IPS-20b (cell line): ENCODE measurements around the gene RNF135.

Source experiments
- H3K27ac ChIP-seq: one replicate; pipeline ENCODE4 v1.5.1; 2013; ENCODE audit warnings: low read length
- H3K27me3 ChIP-seq: 2 replicates; pipeline ENCODE4 v1.6.1; 2013; ENCODE audit warnings: mild to moderate bottlenecking, low read length, inconsistent platforms; ENCODE audit not compliant: insufficient read depth
- H3K36me3 ChIP-seq: 2 replicates; pipeline ENCODE4 v1.6.1; 2013; ENCODE audit warnings: low read depth, mild to moderate bottlenecking, inconsistent platforms, low read length, moderate library complexity; ENCODE audit not compliant: insufficient read depth
- H3K4me1 ChIP-seq: 2 replicates; pipeline ENCODE4 v1.6.1; 2013; ENCODE audit warnings: mild to moderate bottlenecking, control low read depth, inconsistent platforms, low read length, moderate library complexity; ENCODE audit not compliant: insufficient read depth
- H3K4me3 ChIP-seq: 2 replicates; pipeline ENCODE4 v1.5.1; 2013; ENCODE audit warnings: mild to moderate bottlenecking, low read length, inconsistent platforms
- H3K9ac ChIP-seq: 2 replicates; pipeline ENCODE4 v1.6.1; 2013; ENCODE audit warnings: low read depth, mild to moderate bottlenecking, inconsistent platforms, low read length, moderate library complexity
- H3K9me3 ChIP-seq: 2 replicates; pipeline ENCODE4 v1.6.1; 2013; ENCODE audit warnings: mild to moderate bottlenecking, low read depth, low read length, inconsistent platforms; ENCODE audit not compliant: insufficient read depth

RNF135 gene

GRCh38 chr17:30990458-30990857 lies 19.6 kb downstream of the RNF135 start:
- no peak overlapping the region for H3K4me3 ChIP-seq
- no peaks in the 10 kb centered on the region for H3K36me3 ChIP-seq

GRCh38 chr17:30992551-30992950 lies 21.7 kb downstream of the RNF135 start:
- no peak overlapping the region for H3K27ac ChIP-seq
- H3K9ac ChIP-seq = no peak overlapping the region
- peaks cover 5% of the 10 kb centered on the region; the same call in 1 of the 2 replicates for H3K36me3 ChIP-seq
- H3K27me3 ChIP-seq = no peaks in the 10 kb centered on the region
- H3K4me3 ChIP-seq = no peak overlapping the region
- H3K4me1 ChIP-seq = no peaks in the 10 kb centered on the region
- no peaks in the 10 kb centered on the region for H3K9me3 ChIP-seq

More at GRCh38 chr17:30990458-30990857, 19.6 kb downstream of the RNF135 start:
- H3K27ac ChIP-seq = no peak overlapping the region
- H3K9ac ChIP-seq = no peak overlapping the region
- H3K4me1 ChIP-seq = no peaks in the 10 kb centered on the region
- no peaks in the 10 kb centered on the region for H3K27me3 ChIP-seq
- H3K9me3 ChIP-seq = no peaks in the 10 kb centered on the region

GRCh38 chr17:30995347-30995746 lies 24.5 kb downstream of the RNF135 start:
- H3K9me3 ChIP-seq = no peaks in the 10 kb centered on the region
- peaks cover 18% of the 10 kb centered on the region for H3K36me3 ChIP-seq
- H3K27me3 ChIP-seq = no peaks in the 10 kb centered on the region
- H3K27ac ChIP-seq = no peak overlapping the region
- no peak overlapping the region for H3K9ac ChIP-seq
- H3K4me3 ChIP-seq = no peak overlapping the region
- no peaks in the 10 kb centered on the region for H3K4me1 ChIP-seq

- H3K9ac ChIP-seq = no peak overlapping the region
- H3K36me3 ChIP-seq = peaks cover 18% of the 10 kb centered on the region
- no peak overlapping the region for H3K4me3 ChIP-seq
- no peak overlapping the region for H3K27ac ChIP-seq
- H3K27me3 ChIP-seq = no peaks in the 10 kb centered on the region
- no peaks in the 10 kb centered on the region for H3K9me3 ChIP-seq
- no peaks in the 10 kb centered on the region for H3K4me1 ChIP-seq
These were observed 25.6 kb downstream of the RNF135 start for GRCh38 chr17:30996486-30996885.

GRCh38 chr17:30997270-30997669 lies 26.4 kb downstream of the RNF135 start:
- H3K36me3 ChIP-seq = peaks cover 18% of the 10 kb centered on the region
- H3K9ac ChIP-seq = no peak overlapping the region
- no peak overlapping the region for H3K4me3 ChIP-seq
- no peak overlapping the region for H3K27ac ChIP-seq
- H3K9me3 ChIP-seq = no peaks in the 10 kb centered on the region
- H3K4me1 ChIP-seq = no peaks in the 10 kb centered on the region
- H3K27me3 ChIP-seq = no peaks in the 10 kb centered on the region

GRCh38 chr17:30997842-30998241 lies 27.0 kb downstream of the RNF135 start:
- Histone ChIP-seq H3K9me3 (no peaks in the 10 kb centered on the region), H3K36me3 (peaks cover 18% of the 10 kb centered on the region), H3K27me3 (no peaks in the 10 kb centered on the region), H3K27ac (no peak overlapping the region), H3K4me1 (no peaks in the 10 kb centered on the region), H3K4me3 (no peak overlapping the region), H3K9ac (no peak overlapping the region)

- Histone ChIP-seq H3K4me3 (no peak overlapping the region), H3K9ac (no peak overlapping the region), H3K4me1 (no peaks in the 10 kb centered on the region), H3K27ac (no peak overlapping the region), H3K36me3 (peaks cover 18% of the 10 kb centered on the region), H3K9me3 (no peaks in the 10 kb centered on the region), H3K27me3 (peaks cover under 1% of the 10 kb centered on the region; the same call in 1 of the 2 replicates)
These were observed 31.2 kb downstream of the RNF135 start for GRCh38 chr17:31002047-31002446.

GRCh38 chr17:31003225-31003866 lies 32.5 kb downstream of the RNF135 start:
- Histone ChIP-seq H3K4me1 (no peaks in the 10 kb centered on the region), H3K36me3 (peaks cover 11% of the 10 kb centered on the region; the same call in 1 of the 2 replicates), H3K27ac (no peak overlapping the region), H3K9ac (no peak overlapping the region), H3K4me3 (no peak overlapping the region), H3K9me3 (no peaks in the 10 kb centered on the region), H3K27me3 (peaks cover 13% of the 10 kb centered on the region)

GRCh38 chr17:31004160-31004559 lies 33.3 kb downstream of the RNF135 start:
- Histone ChIP-seq H3K4me3 (no peak overlapping the region), H3K9ac (no peak overlapping the region), H3K27me3 (peaks cover 21% of the 10 kb centered on the region), H3K36me3 (peaks cover 7% of the 10 kb centered on the region; the same call in 1 of the 2 replicates), H3K4me1 (no peaks in the 10 kb centered on the region), H3K9me3 (no peaks in the 10 kb centered on the region), H3K27ac (no peak overlapping the region)

- peak overlapping the region; percentile 78 for H3K4me3 ChIP-seq
These were observed 37.0 kb downstream of the RNF135 start for GRCh38 chr17:31007695-31008373.

GRCh38 chr17:31008374-31009041 lies 37.7 kb downstream of the RNF135 start:
- no peaks in the 10 kb centered on the region for H3K36me3 ChIP-seq
- H3K27me3 ChIP-seq = peaks cover 33% of the 10 kb centered on the region
- no peaks in the 10 kb centered on the region for H3K9me3 ChIP-seq
- peak overlapping the region; percentile 51; the same call in 1 of the 2 replicates for H3K9ac ChIP-seq
- peak overlapping the region; percentile 78 for H3K4me3 ChIP-seq
- H3K27ac ChIP-seq = no peak overlapping the region
- no peaks in the 10 kb centered on the region for H3K4me1 ChIP-seq

More at GRCh38 chr17:31007695-31008373, 37.0 kb downstream of the RNF135 start:
- H3K36me3 ChIP-seq = no peaks in the 10 kb centered on the region
- H3K9ac ChIP-seq = peak overlapping the region; percentile 51; the same call in 1 of the 2 replicates
- no peaks in the 10 kb centered on the region for H3K9me3 ChIP-seq
- no peak overlapping the region for H3K27ac ChIP-seq
- H3K4me1 ChIP-seq = no peaks in the 10 kb centered on the region
- H3K27me3 ChIP-seq = peaks cover 33% of the 10 kb centered on the region
